Liver (tissue), 9 donors: Measurements from ENCODE around the gene SPECC1. TPM values are rescaled to one million over a fixed set of nuclear protein-coding genes. Genes with fewer than 3 reads are reported as not detected.

Experiments used
- DNase-seq: peaks from one replicate; pipeline ENCODE4 v3.0.0-alpha.2; 2017; ENCODE audit warnings: low spot score
- H3K27ac ChIP-seq, 2 donors: one replicate each; pipeline ENCODE4 v1.7.0; 2013; ENCODE audit warnings: inconsistent platforms in 2 of 2, low read length in 2 of 2, control low read depth in 1 of 2, low read depth in 1 of 2, mild to moderate bottlenecking in 1 of 2
- H3K27me3 ChIP-seq, 4 donors: one replicate each; pipeline versions ENCODE4 v1.6.1 to v1.7.0; 2013; ENCODE audit warnings: low read length in 3 of 4, inconsistent platforms in 1 of 4, mild to moderate bottlenecking in 1 of 4, moderate library complexity in 1 of 4; ENCODE audit not compliant: control insufficient read depth in 4 of 4, insufficient read depth in 4 of 4
- H3K36me3 ChIP-seq, 4 donors: one replicate each; pipeline versions ENCODE4 v1.6.1 to v1.7.0; 2013; ENCODE audit warnings: low read length in 3 of 4, mild to moderate bottlenecking in 3 of 4, low read depth in 1 of 4, moderate library complexity in 1 of 4; ENCODE audit not compliant: control insufficient read depth in 4 of 4, insufficient read depth in 3 of 4
- H3K4me1 ChIP-seq, 4 donors: one replicate each; pipeline versions ENCODE4 v1.6.1 to v1.7.0; 2013; ENCODE audit warnings: low read length in 3 of 4, mild to moderate bottlenecking in 3 of 4, moderate library complexity in 1 of 4; ENCODE audit not compliant: control insufficient read depth in 4 of 4, insufficient read depth in 4 of 4
- H3K4me3 ChIP-seq, 3 donors: one replicate each; pipeline versions ENCODE4 v1.6.1 to v1.7.0; 2013; ENCODE audit warnings: low read length in 3 of 3, control low read depth in 1 of 3, low read depth in 1 of 3, mild to moderate bottlenecking in 1 of 3
- H3K9ac ChIP-seq, 2 donors: one replicate each; pipeline ENCODE4 v1.7.0; 2013; ENCODE audit warnings: low read length in 2 of 2, mild to moderate bottlenecking in 2 of 2, moderate library complexity in 2 of 2, control low read depth in 1 of 2, low read depth in 1 of 2
- H3K9me3 ChIP-seq, 4 donors: one replicate each; pipeline versions ENCODE4 v1.6.1 to v1.7.0; 2013; ENCODE audit warnings: low read length in 3 of 4; ENCODE audit not compliant: control insufficient read depth in 4 of 4
- ATF3 ChIP-seq: IDR thresholded peaks from 2 replicates; pipeline ENCODE4 v1.6.1; 2016; ENCODE audit warnings: antibody characterized with exemption
- CTCF ChIP-seq: fragments of 150-350 bp; IDR thresholded peaks from 2 replicates; pipeline ENCODE4 v1.5.1; 2017; ENCODE audit warnings: improper control_type of control experiment, low read depth, low read length; ENCODE audit not compliant: missing input control
- FOXA1 ChIP-seq: IDR thresholded peaks from 2 replicates; pipeline ENCODE4 v1.6.1; 2016; ENCODE audit warnings: antibody characterized with exemption
- FOXA2 ChIP-seq: IDR thresholded peaks from 2 replicates; pipeline ENCODE4 v1.6.1; 2016; ENCODE audit warnings: antibody characterized with exemption
- GABPA ChIP-seq, 2 donors: IDR thresholded peaks in 1 of 2; conservative IDR thresholded peaks in 1 of 2; 2 replicates each; pipeline ENCODE4 v1.6.1; 2016; ENCODE audit warnings: antibody characterized with exemption in 2 of 2, mild to moderate bottlenecking in 1 of 2, moderate library complexity in 1 of 2
- HNF4A ChIP-seq, 2 donors: conservative IDR thresholded peaks; 2 replicates each; pipeline ENCODE4 v1.6.1; 2016; ENCODE audit warnings: antibody characterized with exemption in 2 of 2, mild to moderate bottlenecking in 2 of 2
- HNF4G ChIP-seq: IDR thresholded peaks from 2 replicates; pipeline ENCODE4 v1.6.1; 2016; ENCODE audit warnings: antibody characterized with exemption
- JUND ChIP-seq, 2 donors: IDR thresholded peaks; 2 replicates each; pipeline ENCODE4 v1.6.1; 2016; ENCODE audit warnings: antibody characterized with exemption in 2 of 2
- MAX ChIP-seq: IDR thresholded peaks from 2 replicates; pipeline ENCODE4 v1.6.1; 2016; ENCODE audit warnings: antibody characterized with exemption
- NR2F2 ChIP-seq: IDR thresholded peaks from 2 replicates; pipeline ENCODE4 v1.6.1; 2016; ENCODE audit warnings: antibody characterized with exemption
- RAD21 ChIP-seq, 2 donors: IDR thresholded peaks; 2 replicates each; pipeline ENCODE4 v1.6.1; 2016; ENCODE audit warnings: antibody characterized with exemption in 2 of 2, mild to moderate bottlenecking in 2 of 2
- REST ChIP-seq: IDR thresholded peaks from 2 replicates; pipeline ENCODE4 v1.6.1; 2016; ENCODE audit warnings: antibody characterized with exemption, mild to moderate bottlenecking
- RXRA ChIP-seq, 2 donors: IDR thresholded peaks; 2 replicates each; pipeline ENCODE4 v1.6.1; 2017 to 2018; ENCODE audit warnings: antibody characterized with exemption in 2 of 2, mild to moderate bottlenecking in 1 of 2
- SP1 ChIP-seq: IDR thresholded peaks from 2 replicates; pipeline ENCODE4 v1.6.1; 2018; ENCODE audit warnings: antibody characterized with exemption, mild to moderate bottlenecking
- TAF1 ChIP-seq: conservative IDR thresholded peaks from 2 replicates; pipeline ENCODE4 v1.6.1; 2016; ENCODE audit warnings: antibody characterized with exemption, mild to moderate bottlenecking
- YY1 ChIP-seq: IDR thresholded peaks from 2 replicates; pipeline ENCODE4 v1.6.1; 2016; ENCODE audit warnings: antibody characterized with exemption, mild to moderate bottlenecking
- ZBTB33 ChIP-seq: IDR thresholded peaks from 2 replicates; pipeline ENCODE4 v1.6.1; 2016; ENCODE audit warnings: antibody characterized with exemption
- WGBS: extraction: QIAGEN DNeasy Blood & Tissue Kit; methylation state at CpG from one replicate; pipeline ENCODE4 v1.1.7; 2013; 5-methylcytosine and 5-hydroxymethylcytosine counted together
- polyA plus RNA-seq, 2 donors: library from polyadenylated mRNA; stranded (reverse) in 1 of 2; unstranded in 1 of 2; fragments of 200-250 nt in 1 of 2; fragments of >200 nt in 1 of 2; fragmentation: Nextera tagmentation in 1 of 2; extraction: Ambion mirVana in 1 of 2; gene quantifications; one replicate each; pipeline versions ENCODE4 v1.2.1 to v1.2.3, GENCODE V29; 2013 to 2015
- total RNA-seq, 2 donors: library from RNA; depleted of rRNA; stranded (reverse); fragments of >200 nt; gene quantifications; one replicate each; pipeline ENCODE4 v1.2.3, GENCODE V29; 2014
- donor health status: healthy.
- donor health status: healthy.
- donor health status: healthy.
- donor health status: healthy.
- donor health status: healthy.

Gene SPECC1
- total and polyA plus RNA-seq, 4 donors: 0.36 to 70.3 (median 1.8) TPM

- Histone ChIP-seq H3K36me3 (no peaks in the 10 kb centered on the region), H3K27me3 (no peaks in the 10 kb centered on the region), H3K4me1 (no peaks in the 10 kb centered on the region), H3K27ac (no peak overlapping the region), H3K9ac (no peak overlapping the region), H3K9me3 (no peaks in the 10 kb centered on the region), H3K4me3 (no peak overlapping the region)
- WGBS: 91% methylated on average over 11 of the region's 11 CpGs
- no peak for DNase-seq
- TF ChIP-seq FOXA2 (no peak), RXRA (IDR thresholded peaks at IDR 0.05) (no peak), HNF4G (no peak), RAD21 (IDR thresholded peaks at IDR 0.05) (no peak), CTCF (no peak), ZBTB33 (no peak), MAX (no peak), JUND (IDR thresholded peaks at IDR 0.05) (no peak), FOXA1 (no peak), GABPA (IDR thresholded peaks at IDR 0.05 in 1 of 2, conservative IDR thresholded peaks at IDR 0.05 in 1 of 2) (no peak), TAF1 (no peak), ATF3 (no peak), HNF4A (conservative IDR thresholded peaks at IDR 0.05) (no peak), NR2F2 (no peak), SP1 (no peak)
These were observed 257.8 kb downstream of the SPECC1 start for GRCh38 chr17:20266806-20267458.

- Histone ChIP-seq H3K9me3 (no peaks in the 10 kb centered on the region), H3K27ac (no peak overlapping the region), H3K27me3 (no peaks in the 10 kb centered on the region), H3K36me3 (no peaks in the 10 kb centered on the region), H3K4me1 (no peaks in the 10 kb centered on the region), H3K4me3 (no peak overlapping the region), H3K9ac (no peak overlapping the region)
- WGBS: 60% methylated on average over 3 of the region's 3 CpGs
- no peak for TF ChIP-seq HNF4A (conservative IDR thresholded peaks at IDR 0.05)
- no peak for TF ChIP-seq MAX
- no peak for TF ChIP-seq RAD21 (IDR thresholded peaks at IDR 0.05)
- no peak for TF ChIP-seq HNF4G
- no peak for TF ChIP-seq GABPA (IDR thresholded peaks at IDR 0.05 in 1 of 2, conservative IDR thresholded peaks at IDR 0.05 in 1 of 2)
- TF ChIP-seq REST: no peak
- TF ChIP-seq YY1: no peak
- TF ChIP-seq NR2F2: no peak
- TF ChIP-seq RXRA (IDR thresholded peaks at IDR 0.05): no peak
- no peak for TF ChIP-seq ATF3
- TF ChIP-seq CTCF: no peak
- TF ChIP-seq FOXA2: no peak
- no peak for TF ChIP-seq JUND (IDR thresholded peaks at IDR 0.05)
- TF ChIP-seq FOXA1: no peak
- TF ChIP-seq TAF1: no peak
- DNase-seq: no peak
These were observed 258.3 kb downstream of the SPECC1 start for GRCh38 chr17:20267459-20267842.
